ENCODE results near the gene LHFPL3.

Gene LHFPL3

DNA sequence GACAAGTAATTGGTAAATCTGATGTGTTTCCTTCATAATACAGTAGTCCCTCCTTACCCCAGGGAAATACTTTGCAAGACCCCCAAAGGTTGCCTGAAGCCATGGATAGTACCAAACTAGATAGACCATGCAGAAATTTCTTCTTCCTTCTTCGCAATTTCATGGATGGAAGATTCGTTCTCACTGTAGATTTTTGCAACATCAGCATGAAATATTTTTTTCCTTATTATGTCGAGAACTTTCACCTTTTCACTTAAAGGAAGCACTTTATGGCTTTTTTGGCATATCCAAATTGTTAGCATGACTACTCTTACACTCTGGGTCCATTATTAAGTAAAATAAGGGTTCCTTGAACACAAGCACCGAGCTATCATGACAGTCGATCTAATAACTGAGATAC is 333.2 kb downstream of the LHFPL3 start:
- DNase-seq (ENCODE audit: low read depth) = no peak
- no peak overlapping the region for H3K4me3 ChIP-seq (ENCODE audit: low read depth, low read length)
- no peak for TF ChIP-seq CTCF (IDR thresholded peaks at IDR 0.05; ENCODE audit: control insufficient read depth, extremely low read depth, insufficient read depth)

GRCh38 chr7:104664648-104665047 is 336.2 kb downstream of the LHFPL3 start:
- H3K4me3 ChIP-seq (ENCODE audit: low read depth, low read length) = no peak overlapping the region
- no peak for DNase-seq (ENCODE audit: low read depth)
- TF ChIP-seq CTCF (IDR thresholded peaks at IDR 0.05; ENCODE audit: control insufficient read depth, extremely low read depth, insufficient read depth) = no peak

GRCh38 chr7:104677587-104677986 is 349.2 kb downstream of the LHFPL3 start:
- no peak for DNase-seq (ENCODE audit: low read depth)
- no peak for TF ChIP-seq CTCF (IDR thresholded peaks at IDR 0.05; ENCODE audit: control insufficient read depth, extremely low read depth, insufficient read depth)

DNA sequence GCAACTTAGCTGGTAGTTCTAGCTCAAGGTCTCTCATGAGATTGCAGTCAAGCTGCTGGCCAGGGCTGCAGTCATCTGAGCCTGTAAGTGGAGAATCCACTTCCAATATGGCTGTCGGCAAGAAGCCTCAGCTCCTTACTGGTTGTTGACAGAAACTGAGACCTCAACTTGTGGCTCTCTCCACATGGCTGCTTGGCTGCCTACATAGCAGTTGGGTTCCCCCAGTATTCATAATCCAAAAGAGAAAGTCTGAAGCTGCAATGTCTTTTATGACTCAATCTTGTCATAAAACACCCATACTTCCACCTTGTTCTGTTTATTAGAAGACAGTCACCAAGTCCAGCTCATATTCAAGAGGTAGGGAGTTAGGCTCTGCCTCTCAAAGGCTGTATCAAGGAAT is 350.7 kb downstream of the LHFPL3 start:
- TF ChIP-seq CTCF (IDR thresholded peaks at IDR 0.05; ENCODE audit: control insufficient read depth, extremely low read depth, insufficient read depth) = no peak
- H3K4me3 ChIP-seq (ENCODE audit: low read depth, low read length) = no peak overlapping the region
- DNase-seq (ENCODE audit: low read depth) = no peak

More at GRCh38 chr7:104677587-104677986, 349.2 kb downstream of the LHFPL3 start:
- no peak overlapping the region for H3K4me3 ChIP-seq (ENCODE audit: low read depth, low read length)

- TF ChIP-seq CTCF (IDR thresholded peaks at IDR 0.05; ENCODE audit: control insufficient read depth, extremely low read depth, insufficient read depth) = no peak
- no peak overlapping the region for H3K4me3 ChIP-seq (ENCODE audit: low read depth, low read length)
- DNase-seq (ENCODE audit: low read depth) = no peak
Measured at GRCh38 chr7:104686286-104686685, 357.9 kb downstream of the LHFPL3 start.

- no peak overlapping the region for H3K4me3 ChIP-seq (ENCODE audit: low read depth, low read length)
- no peak for DNase-seq (ENCODE audit: low read depth)
- no peak for TF ChIP-seq CTCF (IDR thresholded peaks at IDR 0.05; ENCODE audit: control insufficient read depth, extremely low read depth, insufficient read depth)
Measured at GRCh38 chr7:104694710-104695109, 366.3 kb downstream of the LHFPL3 start.

- H3K4me3 ChIP-seq (ENCODE audit: low read depth, low read length) = no peak overlapping the region
- no peak for TF ChIP-seq CTCF (IDR thresholded peaks at IDR 0.05; ENCODE audit: control insufficient read depth, extremely low read depth, insufficient read depth)
- DNase-seq (ENCODE audit: low read depth) = no peak
Measured at GRCh38 chr7:104695563-104695962, 367.2 kb downstream of the LHFPL3 start.
